Myocyte (in vitro differentiated cells): Measurements from ENCODE around the gene PRH1. TPM values are rescaled to one million over a fixed set of nuclear protein-coding genes. Genes with fewer than 3 reads are reported as not detected.

ENCODE experiments used
- DNase-seq: peaks from one replicate; pipeline ENCODE4 v3.0.0-alpha.2; 2012; ENCODE audit warnings: low read depth
- polyA plus RNA-seq: library from polyadenylated mRNA; unstranded; fragments of >200 nt; gene quantifications from one replicate; pipeline ENCODE4 v1.2.1, GENCODE V29; 2012; ENCODE audit warnings: missing spikeins
- total RNA-seq: library from RNA; depleted of rRNA; stranded (reverse); fragments of >200 nt; gene quantifications from 2 replicates; pipeline ENCODE4 v1.2.3, GENCODE V29; 2014

The PRH1 gene
- total RNA-seq: 8.9 and 9.4 TPM in 2 replicates
- polyA plus RNA-seq: 5.6 TPM

DNA sequence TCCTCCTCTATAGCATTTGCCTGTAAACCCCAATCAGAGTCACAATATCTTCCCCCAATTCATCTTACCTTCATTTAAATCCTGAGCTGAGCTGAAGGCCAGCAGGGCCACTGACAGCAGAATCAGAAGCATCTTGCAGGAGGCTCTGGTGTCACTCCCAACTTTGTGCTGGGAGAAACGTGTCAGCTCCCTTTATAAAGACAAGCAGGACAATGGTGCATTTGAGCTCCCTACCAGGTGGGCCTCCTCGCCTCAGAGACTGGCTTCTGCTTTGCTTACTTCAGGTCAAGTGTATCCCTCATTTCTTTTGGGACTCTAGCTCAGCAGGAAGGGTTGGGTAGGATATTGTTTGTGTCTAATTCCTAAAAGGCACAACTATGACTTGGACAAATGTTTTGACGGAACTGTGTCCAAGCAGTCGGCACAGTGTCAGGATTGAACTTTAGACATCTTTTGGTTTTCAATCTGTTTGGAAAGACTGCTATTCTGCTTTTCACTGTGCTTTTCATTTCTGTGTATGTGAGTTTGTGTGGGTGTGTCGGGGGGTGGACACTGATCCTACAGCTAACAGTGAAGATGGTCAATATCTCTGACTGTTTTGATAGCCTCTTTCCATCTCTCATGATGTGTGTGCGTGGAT lies at the start of gene PRH1:
TSS of gene PRH1 (minus strand) at position 170 of the 640 bp plus-strand sequence. CDS start at position 132, 38 bp downstream.
- no peak for DNase-seq

DNA sequence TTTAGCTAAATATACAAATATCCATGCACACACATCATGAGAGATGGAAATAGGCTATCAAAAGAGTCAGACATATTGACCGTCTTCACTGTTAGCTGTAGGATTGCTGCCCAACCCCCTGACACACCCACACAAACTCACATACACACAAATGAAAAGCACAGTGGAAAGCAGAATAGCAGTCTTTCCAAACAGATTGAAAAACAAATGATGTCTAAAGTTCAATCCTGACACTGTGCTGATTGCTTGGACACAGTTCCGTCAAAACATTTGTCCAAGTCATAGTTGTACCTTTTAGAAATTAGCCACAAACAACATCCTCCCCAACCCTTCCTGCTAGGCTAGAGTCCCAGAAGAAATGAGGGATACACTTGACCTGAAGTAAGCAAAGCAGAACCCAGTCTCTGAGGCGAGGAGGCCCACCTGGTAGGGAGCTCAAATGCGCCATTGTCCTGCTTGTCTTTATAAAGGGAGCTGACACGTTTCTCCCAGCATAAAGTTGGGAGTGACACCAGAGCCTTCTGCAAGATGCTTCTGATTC lies 44.8 kb upstream of the PRH1 start, which contains the start of gene PRH2:
TSS of gene PRH2 (plus strand) at position 491 of the 541 bp plus-strand sequence. CDS start at position 529, 38 bp downstream.
- no peak for DNase-seq

DNA sequence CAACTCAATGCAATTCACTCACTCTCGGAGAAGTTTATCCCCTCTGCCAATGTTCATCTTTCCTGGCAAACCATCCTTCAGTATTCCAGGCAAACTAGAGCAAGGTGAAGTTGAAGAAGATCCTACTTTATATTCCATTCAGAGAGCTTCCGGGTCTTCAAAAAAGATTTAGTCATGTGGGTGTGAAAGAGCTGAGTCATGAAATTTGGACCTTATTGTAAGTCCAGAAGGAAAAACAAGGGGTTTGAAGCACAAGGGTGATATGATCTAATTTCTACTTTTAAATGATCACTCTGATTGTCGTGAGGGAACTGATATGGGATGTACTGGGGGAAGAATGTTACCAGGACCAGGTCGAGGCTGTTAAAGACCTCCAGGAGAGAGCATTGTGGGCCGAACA lies 42.2 kb upstream of the PRH1 start:
- DNase-seq: no peak

DNA sequence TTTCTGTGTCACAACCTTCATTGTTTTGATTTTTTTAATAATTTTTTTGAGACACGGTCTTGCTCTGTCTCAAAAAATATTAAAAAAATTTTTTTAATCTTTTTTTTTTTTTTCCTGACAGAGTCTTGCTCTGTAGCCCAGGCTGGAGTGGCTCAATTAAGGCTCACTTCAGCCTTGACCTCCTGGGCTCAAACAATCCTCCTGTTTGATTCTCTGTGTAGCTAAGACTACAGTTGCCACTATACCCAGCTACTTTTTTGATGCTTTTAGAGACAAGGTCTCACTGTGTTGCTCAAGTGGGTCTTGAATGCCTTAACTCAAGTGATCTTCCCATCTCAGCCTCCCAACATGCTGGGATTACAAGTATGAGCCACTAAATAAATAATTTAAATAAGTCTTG lies 35.8 kb upstream of the PRH1 start:
- no peak for DNase-seq

DNA sequence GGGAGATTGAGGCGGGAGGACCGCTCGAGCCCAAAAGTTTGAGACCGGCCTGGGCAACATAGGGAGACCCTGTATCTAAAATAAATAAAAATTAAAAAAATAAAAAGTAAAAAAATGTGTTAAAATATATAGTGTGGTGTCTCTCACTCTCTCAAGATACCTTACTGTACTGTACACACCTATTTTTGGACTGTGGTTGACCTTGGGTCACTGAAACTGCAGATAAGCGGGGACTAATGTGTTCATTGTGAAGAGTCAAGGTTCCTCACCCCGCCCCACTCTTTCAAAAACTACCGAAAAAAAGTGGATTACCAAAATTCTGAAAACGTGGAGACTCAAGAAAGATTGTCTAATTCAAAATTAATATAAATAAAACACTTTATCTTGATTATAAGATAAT lies 26.3 kb upstream of the PRH1 start:
- DNase-seq: no peak

DNA sequence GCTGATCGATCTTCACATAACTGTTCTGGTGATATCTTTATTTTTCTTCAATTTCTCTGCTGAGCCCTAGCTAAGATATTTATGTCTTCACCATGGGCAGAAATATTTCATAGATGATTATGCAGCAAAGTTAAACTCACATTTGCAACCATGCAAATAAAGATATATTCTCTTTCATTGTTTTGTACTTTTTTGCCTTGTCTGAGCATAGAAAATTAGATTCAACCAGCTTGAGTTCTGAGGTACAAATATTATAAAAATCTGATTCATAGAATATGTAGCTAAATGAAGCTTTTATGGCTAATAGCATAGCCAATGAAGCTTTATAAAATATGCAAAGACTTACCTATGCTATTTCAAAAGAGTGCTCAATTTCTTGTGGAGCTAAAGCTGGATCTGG lies 25.4 kb upstream of the PRH1 start, which contains the start of gene TAS2R13:
TSS of gene TAS2R13 (minus strand) at position 101 of the 400 bp plus-strand sequence. CDS start 264 bp downstream, outside the sequence.
- no peak for DNase-seq

DNA sequence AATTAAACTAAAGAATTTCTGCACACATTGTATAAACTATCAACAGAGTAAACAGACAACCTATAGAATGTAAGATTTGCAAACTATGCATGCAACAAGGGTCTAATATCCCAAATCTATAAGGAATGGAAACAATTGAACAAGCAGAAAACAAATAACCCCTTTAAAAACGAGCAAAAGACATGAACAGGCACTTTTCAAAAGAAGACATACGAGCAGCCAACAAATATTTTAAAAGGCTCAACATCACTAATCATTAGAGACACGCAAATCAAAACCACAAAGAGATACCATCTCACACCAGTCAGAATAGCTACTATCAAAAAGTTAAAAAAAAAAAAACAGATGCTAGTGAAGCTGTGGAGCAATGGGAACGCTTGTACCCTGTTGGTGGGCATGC lies 20.6 kb upstream of the PRH1 start:
- no peak for DNase-seq

DNA sequence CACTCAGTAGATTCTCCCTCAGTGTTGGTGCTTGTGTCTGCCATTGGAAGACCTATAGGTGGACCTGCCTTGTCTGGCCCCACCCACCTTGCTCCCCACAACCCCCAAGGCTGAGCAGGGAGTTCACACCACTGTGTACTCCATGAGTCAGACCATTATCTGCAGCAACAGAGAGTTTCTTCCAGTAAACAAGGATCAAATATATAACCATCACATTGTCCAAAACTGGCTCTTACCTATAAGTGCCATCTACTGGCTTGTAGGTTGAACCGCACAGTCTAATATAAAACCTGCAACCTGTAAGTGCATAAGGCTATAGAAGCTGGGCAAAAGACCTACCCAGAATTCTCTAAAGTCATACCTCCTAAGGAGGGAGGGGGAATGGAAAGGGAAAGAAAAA lies 17.4 kb upstream of the PRH1 start:
- DNase-seq: no peak

DNA sequence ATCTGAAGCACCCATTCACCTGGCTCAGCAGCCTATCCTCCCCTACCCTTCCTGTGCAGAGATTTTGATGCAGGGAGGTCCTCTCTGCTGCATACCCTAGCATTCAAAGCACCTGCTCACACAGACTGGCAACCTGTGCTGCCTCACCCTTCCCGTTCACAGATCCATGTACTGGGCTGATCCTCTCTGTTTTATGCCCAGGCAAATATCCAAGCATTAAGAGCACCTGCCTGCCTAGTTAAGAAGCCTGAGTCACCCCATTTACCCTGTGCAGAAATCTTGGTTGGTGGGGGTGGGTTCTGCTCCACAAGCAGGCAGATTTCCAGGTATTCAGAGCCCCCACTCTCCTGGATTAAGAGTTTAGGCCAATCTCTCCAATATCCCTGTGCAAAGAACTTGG lies 16.9 kb upstream of the PRH1 start:
- DNase-seq: no peak

DNA sequence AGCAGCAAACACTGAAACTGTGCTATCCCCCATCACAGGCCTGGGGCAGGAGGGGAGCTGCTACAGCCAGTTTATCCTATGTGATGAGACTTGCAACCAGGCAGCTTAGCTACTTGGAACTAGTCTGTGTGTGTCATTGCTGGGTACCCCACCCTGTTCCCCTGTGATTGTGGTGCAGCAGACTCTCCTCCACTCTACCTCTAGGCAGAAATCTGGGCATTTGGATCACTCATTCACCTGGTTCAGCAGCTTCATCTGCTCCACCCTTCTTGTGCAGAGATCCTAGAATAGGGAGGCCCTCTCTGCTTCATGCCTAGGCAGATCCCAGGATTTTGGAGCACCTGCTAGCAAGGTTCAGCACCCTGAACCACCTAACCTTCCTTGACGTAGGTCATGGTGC lies 16.5 kb upstream of the PRH1 start:
- no peak for DNase-seq

DNA sequence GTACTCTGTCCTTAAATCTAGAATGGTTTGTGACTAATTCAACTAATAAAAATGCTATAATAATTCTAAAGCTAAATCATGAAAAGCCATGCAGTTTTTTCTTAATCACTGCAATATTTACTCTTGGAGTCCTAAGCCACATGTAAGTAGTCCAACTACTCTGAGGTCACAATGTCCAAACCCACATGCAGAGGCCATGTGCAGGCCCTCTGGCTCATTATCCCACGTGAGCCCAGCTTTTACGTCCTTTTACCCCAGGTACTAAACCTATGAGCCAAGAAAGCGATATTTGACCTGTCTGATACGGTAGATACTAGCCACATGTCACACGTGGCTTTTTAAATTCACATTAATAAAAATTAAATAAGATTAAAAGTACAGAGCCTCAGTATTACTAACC lies 12.8 kb upstream of the PRH1 start:
- no peak for DNase-seq

DNA sequence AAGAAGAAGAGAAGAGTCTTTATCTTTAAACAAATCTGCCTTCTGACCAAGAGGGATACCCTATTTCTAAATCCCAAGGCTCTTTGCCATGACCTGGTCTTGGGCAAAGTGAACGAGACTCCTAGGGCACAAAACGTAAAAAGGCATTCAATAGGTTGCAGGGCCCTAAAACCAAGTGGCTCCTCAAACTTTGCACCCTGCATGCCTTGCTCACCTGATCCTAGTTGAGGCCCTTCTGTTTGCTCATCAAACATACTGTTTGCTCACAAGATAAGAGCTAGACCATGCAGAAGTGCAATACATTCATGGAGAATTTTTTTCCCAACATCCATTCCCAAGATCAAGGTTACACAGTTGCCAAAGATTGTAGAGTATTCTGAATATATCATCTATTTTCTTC lies 7.9 kb upstream of the PRH1 start:
- DNase-seq: no peak

DNA sequence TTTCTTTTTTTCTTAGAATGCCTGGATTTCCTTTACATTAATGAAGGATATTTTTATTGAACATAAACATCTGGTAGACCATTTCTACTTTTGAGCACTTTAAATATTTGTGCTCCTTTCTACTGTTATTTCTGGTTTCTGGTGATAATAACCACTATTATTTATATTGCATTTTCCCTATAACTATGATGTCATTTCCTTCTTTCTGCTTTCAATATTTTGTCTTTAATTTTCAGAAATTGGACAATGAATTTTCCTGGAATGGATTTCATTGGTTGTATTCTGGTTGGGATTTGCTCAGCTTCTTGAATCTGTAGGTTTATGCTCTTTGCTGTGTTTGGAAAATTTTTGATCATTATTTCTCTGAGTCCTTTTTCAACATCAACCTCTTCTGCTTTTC lies 5.2 kb upstream of the PRH1 start:
- no peak for DNase-seq

DNA sequence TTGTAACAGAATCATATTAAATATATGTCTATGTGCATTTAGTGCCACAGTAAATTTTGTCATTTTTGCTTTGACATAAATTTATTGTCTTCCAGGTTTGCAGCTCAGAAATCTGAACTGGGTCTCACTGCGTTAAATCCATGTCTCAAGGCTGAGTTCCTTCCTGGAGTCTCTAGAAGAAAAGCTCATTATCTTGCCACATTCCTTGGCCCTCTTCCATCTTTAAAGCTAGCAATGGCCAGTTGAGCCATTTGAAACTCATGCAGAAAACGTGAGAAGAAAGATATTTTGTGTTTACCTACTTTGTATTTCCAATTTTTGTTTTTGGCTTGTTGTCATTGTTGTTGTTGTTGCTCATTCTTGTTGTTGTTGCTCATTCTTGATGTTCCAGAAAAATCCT lies 10.7 kb downstream of the PRH1 start:
- DNase-seq: peak; percentile 25

DNA sequence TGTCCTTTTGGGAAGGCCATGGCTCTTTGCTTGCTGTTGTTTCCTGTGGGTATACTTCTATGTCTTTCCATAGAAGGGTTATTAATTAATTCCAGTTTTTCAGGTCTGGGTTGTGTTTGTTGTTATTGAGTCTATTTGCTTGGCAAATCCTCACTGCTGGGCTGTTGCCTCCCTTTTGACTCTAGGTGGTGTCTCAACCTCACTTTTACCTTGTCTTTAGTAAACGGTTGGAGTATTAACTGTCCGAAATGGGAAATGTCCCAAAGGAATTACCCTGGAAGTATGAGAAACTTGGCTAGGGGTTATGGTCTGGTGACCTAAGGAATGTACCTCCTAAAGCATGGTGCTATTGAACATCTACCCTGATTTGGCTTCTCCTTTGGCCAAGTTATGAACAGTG lies 16.7 kb downstream of the PRH1 start:
- no peak for DNase-seq

DNA sequence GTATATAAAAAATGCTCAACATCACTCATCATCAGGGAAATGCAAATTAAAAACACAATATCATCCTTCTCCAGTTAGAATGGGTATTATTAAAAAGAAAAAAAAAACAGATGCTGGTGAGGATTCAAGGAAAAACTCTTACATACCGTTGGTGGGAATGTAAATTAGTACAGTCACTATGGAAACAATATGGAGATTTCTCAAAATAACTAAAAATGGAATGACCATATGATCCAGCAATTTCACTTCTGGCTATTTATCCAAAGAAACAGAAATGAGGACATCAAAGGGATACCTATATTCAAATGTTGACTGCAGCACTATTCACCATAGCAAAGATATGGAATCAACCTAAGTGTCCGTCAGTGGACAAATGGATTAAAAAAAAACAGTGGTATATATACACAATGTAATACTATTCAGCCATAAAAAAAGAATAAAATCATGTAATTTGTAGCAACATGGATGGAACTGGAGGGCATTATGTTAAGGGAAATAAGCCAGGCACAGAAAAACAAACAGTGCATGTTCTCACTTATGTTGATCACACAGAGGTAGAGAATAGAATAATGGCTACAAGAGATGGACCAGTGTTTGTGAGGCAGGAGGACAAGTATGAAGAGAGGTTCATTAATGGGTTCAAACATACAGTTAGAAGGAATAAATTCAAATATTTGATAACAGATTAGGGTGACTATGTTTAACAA lies 20.4 kb downstream of the PRH1 start:
- DNase-seq: no peak

DNA sequence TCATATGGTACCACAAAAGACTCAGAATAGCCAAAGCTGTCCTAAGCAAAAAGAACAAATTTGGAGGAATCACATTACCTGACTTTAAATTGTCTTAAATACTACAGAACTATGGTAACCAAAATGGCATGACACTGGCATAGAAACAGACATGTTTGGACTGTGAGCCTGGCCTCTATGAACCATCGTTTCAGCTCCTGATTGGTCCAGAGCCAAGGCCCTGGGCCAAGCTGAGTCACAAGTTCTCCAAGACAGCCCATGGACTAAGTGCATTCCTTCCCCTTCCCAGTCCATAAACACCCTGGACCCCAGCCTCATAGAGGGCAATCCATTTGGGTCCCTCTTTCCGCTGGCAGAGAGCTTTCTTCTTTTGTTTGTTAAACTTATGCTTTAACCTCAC lies 22.7 kb downstream of the PRH1 start:
- DNase-seq: no peak

DNA sequence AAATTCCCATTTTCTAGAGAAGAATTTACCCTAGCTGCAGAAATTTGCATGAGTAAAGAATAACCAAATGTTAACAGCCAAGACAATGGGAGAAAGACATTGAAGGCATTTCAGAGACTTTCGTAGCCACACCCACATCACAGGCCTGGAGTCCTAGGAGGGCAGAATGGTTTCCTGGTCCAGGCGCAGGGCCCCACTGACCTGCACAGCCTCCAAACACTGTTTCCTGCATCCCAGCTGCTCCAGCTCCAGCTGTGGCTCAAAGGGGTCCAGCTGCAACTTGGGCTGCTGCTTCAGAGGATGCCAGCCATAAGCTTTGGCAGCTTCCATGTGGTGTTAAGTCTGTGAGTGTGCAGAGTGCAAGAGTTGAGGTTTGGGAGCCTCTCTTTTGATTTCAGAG lies 28.2 kb downstream of the PRH1 start:
- no peak for DNase-seq

DNA sequence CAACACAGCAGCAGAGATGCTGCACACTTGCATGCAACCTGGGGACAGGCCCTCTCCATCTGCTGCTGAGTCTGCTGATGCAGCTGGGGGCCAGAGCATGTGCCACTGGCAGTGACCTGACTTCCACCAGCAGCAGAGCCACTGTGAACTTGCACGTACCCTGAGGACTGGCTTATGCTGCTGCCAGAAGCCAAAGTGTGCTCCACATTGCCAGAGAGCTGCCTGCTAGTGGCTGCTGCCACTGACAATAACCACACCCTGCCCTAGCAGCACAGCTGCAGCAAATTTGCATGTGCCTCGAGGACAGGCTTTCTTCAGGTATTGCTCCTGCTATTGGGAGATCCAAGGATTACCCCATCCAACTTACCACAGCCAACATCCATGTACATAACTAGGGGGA lies 30.3 kb downstream of the PRH1 start:
- peak; percentile 9 for DNase-seq

DNA sequence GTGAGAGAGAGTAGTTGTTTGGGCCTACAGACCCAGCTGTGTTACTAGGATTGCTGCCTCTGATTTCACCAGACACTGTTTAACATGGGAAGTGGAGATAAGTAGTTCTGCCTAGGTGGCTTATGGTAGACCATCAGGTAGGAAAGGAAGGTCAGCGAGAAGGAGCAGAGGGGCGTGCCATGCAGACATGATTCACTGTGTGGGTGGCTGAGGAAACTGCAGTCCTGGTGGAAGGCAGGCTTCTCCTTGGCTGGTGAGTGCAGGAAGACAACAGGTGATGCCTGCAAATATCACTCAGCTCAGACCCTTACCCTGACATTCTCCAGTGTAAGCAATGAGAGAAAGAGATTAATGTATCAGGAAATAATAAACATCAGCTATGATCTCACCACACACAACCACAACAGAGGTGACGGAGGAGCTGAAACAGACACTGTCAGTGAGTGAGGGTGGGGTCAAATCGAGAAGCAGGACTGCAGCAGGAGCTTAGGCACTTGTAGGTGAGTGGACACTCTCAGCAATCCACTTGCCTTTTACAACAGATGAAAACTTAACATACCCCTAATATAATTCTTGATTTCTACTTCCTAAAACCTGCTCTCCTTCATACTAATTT lies 32.7 kb downstream of the PRH1 start:
- peak; percentile 17 for DNase-seq

DNA sequence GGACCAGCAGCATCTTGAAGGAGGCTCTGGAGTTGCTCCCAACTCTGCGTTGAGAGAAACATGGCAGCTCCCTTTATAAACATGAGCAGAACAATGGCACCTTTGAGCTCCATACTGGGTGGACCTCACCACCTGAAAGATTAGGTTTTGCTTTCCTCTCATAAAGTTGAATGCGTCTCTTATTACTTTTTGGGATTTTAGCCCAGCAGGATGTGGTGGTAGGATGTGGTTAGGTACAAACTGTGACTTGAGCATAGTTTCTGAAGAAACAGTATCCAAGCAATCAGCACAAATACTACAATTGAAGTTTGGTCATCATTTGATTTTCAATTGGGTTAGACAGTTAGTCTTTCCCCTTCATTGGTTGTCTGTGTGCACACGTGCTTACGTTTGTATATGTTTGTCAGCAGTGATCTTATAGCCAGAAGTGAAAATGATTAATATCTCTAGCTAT lies 34.6 kb downstream of the PRH1 start, which contains the start of gene PRR4:
TSS of gene PRR4 (minus strand) at position 51 of the 454 bp plus-strand sequence. CDS start at position 13, 38 bp downstream.
- peak; percentile 17 for DNase-seq

DNA sequence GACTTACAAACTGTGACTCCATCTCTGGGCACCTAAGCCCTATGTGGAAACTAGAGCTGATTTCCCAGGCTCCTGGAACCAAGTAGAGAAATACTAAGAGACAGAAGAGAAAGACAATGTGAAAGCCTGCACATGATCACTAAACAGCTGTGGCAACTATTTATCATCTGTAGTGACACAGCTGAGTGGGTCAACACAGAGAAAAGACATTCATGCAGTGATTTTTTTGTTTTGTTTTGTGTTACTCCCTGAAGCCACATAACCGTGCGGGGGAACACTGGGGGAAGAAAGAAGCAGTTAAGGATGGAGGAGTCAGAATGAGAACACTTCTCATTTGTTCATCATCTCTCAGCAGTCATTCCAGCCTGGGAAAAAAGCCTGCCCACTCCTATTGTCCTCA lies 36.3 kb downstream of the PRH1 start:
- DNase-seq: peak; percentile 88
